ENCODE results near the gene CERT1.

Gene CERT1

DNA sequence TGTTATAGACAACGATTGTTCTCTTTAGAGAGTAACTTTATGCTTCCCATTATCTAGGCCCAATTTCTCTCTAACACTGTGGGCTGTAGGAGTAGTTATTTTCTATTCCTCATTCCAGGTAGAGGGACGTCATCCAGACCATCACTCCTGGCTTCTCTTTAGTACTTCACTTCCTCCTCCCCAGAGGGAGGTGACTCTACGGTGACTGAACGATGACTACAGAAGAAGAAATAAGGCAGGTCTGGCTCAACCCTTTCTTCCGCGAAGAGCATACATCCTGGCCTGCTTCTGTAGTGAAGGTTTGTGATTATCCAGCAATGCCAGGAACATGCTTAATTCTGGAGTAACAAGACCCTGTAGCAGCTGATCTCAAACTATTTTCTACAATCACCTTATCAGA lies 123.6 kb downstream of the CERT1 start:
- no peak for DNase-seq

DNA sequence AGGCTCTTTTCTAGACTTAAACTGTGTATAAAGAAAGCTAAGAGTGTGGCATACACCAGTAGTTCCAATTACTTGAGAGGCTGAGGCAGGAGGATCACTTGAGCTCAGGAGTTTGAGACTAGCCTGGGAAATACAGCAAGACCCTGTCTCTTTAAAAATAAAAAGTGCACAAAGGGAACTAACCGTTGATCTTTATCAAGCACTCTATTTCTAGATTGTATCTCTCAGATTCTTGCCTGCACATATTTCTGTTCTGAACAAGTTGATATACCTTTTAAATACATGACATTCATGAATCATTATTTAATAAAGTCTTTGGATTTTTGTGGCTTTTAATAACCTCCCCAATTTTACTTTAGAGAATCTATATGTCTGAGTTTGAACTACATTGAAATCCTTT lies 127.2 kb downstream of the CERT1 start:
- no peak for DNase-seq

DNA sequence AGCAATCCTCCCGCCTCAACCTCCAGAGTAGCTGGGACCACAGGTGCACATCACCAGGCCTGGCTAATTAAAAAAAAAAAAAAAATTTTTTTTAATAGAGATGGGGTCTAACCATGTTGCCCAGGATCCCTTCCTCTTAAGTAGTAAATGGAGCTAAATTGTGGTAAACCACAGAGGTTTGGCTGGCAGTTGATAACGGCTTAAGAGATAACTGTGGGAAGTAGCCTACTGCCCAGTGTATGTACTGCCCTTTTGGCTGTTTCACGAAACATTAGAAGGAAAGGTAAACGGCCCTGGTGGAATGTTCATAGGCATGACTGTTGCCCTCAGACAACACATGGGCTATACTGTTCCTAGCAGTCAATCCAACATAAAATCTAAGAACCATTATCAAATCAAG lies 130.0 kb downstream of the CERT1 start:
- no peak for DNase-seq

DNA sequence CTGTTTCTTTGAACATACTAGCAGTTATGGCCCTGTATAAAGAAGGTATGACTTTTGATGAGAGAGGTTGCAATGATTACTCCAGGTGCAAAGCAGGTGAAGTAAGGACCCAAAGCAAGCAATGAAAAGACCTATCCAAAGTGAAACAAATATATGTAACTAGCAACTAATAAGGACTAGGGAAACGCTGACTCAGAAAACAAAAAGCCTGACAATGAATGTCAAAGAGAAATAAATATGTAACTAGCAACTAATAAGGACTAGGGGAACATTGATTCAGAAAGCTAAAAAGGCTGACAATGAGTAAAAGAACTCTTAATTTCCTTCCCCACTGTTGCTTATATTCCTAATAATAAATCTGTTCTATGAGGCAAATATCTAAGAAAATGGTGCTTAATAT lies 131.3 kb downstream of the CERT1 start:
- no peak for DNase-seq

DNA sequence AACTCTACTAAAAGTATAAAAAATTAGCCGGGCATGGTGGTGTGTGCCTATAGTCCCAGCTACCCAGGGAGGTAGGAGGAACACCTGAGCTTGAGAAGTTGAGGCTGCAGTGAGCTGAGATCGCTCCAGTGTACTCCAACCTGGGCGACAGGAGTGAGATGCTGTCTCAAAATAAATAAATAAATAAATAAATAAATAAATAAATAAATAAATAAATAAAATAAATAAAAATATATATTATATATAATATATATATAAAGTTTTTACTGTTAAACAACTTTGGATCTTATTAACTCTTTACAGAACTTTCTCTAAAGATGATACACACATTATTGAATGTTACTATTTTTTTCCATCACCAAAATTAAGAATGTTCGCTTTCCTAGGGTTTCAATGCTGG lies 136.0 kb downstream of the CERT1 start:
- DNase-seq, result no peak

DNA sequence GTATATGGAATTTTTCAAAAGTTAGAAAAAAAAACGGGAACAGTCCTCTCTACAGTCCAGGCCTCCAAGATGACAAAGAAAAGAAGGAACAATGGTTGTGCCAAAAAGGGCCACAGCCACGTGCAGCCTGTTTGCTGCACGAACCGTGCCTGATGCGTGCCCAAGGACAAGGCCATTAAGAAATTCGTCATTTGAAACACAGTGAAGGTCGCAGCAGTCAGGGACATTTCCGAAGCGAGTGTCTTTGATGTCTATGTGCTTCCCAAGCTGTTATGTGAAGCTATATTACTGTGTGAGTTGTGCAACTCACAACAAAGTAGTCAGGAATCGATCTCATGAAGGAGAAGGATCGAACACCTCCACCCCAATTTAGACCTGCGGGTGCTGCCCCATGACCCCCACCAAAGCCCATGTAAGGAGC lies 137.0 kb downstream of the CERT1 start:
- no peak for DNase-seq

DNA sequence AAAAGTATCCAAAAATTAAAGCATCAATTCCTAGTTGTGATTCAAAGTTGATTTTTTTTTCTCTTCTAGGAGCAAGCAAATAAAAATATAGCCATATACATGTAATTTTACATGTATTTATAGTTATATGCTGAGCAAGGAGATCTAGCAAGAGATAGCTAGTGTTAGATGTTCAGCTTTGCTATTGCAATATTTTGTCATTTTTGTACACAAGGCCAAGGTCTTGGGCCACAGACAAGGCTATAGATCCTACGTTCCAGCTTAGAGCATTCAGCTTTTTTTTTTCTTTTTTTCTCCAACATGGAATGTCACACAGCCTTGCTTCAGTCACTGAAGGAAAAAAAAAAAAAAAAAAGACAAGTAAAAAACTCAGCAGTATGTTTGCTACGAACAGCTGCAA lies 137.6 kb downstream of the CERT1 start:
- no peak for DNase-seq

DNA sequence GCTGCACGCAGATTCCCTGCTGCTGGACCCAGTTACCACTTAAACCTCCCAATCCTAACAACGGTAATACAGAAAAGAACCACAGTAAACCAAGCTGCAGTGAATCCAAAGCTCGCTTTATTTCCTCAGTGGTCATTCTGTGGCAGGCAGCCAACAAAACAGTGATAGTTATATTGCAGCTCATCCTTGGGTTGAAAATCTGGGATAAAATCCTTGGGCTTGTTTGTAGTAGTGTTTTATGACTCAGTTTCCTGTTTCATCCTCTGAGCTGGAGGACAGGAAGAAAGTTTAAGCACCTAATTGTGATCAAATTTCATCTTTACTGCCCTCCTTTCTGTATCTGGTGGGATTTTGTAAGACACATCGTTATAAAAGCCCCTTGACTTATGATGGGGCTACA lies 143.0 kb downstream of the CERT1 start:
- DNase-seq, result no peak

DNA sequence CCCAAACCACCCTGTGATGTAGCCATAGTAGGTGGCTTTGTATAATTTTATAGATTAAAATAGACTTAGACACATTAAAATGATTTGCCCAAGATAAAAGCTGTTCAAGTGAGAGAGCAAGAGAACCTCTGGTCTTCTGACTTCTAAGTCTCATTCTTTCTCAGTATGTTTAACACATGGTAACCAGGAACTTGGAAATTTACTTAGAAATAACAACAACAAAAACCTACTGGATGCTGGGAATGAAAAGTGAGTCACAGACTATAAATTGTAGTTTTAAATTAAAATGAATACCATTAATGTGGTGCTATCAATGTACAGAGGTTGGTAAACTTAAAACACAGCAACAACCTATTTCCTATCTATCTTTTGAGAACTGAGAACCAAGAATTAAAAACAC lies 144.0 kb downstream of the CERT1 start:
- no peak for DNase-seq

DNA sequence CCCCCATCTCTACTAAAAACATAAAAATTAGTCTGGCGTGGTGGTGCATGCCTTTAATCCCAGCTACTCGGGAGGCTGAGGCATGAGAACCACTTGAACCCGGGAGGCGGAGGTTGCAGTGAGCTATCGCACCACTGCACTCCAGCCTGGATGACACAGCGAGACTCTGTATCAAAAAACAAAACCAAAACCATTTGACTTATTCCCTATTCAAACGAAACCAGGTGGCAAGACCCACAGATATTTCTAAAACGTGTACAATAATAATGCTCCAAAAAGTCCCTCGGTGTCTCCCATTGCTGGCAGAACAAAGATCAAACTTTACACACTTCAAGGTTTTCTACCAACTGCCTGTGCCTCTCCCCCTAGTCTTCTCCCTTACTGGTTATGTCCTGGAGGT lies 144.6 kb downstream of the CERT1 start:
- no peak for DNase-seq

DNA sequence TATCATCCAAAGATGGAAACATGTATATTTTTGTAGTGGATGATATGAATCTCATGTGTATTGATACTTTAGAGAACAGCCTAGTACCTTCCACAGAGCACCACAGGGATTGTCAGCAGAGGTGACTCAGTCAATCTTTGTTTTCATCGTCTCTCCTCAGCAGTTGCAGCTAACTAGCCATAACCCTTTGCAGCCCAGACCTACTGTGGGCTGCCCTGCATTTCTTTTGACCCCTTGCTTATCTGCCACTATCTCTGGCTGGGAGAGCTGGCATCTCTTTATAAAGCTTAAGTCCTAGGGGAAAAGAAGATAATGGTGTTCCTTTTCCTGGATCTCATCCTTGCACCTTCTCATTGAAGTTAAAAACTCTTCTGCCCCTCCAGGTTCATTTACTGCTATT lies 145.7 kb downstream of the CERT1 start:
- DNase-seq, result no peak

DNA sequence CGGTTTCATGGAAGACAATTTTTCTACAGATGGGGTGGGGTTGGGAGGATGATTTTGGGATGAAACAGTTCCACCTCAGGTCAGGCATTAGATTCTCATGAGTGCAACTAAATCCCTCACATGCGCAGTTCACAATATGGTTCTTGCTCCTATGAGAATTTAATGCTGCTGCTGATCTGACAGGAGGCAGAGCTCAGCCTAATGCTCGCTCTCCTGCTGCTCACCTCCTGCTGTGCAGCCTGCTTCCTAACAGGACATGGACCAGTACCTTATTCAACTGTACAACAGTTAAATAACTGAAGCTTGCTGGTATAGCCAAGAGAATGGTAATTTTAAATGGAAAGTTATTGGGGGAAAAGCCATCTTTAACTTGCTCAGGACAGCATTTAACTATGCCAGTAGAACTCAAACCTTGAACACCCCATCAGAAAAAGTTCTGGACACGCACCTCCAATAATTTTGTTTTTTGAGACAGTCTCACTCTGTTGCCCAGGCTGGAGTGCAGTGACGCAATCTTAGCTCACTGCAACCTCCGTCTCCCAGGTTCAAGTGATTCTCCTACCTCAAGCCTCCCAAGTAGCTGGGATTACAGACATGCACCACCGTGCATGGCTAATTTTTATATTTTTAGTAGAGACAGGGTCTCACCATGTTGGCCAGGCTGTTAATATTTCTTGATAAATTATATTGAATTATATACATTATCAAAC lies 146.7 kb downstream of the CERT1 start:
- DNase-seq, result no peak

DNA sequence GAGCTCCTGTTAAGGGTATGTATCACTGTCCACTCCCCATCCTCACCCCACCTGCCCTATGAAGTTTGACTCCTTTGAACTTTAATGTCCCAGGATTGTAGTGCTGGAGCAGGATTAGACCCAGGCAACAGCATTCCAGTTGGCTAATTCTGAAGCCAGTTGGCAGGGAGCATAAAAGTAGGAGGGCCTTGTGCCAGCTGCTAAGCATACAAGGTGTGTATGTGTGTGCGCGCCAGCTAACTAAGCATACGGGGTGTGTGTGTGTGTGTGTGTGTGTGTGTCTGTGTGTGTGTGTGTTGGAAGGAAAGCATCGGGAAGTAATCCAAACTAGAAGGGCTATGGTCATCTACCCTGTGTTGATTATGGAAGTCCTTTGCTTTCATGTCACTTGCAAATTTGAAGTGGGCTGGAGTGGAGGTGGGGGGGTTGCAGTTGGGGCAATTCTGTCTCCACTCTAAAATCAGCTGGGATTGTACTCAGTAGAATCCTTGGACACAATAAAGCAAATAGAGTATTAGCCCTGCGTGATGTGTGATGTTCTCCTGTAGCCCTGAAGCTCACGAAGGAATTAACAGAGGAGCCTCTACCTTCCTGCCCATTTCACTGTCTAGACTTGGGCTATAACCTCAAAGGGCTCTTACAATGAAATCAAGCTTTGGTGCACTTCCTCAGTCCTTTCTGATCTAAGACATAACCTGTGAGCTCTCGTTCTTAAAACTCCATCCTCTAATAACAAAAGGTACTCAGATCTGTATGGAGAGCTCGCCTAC lies 147.5 kb downstream of the CERT1 start:
- DNase-seq, result no peak

DNA sequence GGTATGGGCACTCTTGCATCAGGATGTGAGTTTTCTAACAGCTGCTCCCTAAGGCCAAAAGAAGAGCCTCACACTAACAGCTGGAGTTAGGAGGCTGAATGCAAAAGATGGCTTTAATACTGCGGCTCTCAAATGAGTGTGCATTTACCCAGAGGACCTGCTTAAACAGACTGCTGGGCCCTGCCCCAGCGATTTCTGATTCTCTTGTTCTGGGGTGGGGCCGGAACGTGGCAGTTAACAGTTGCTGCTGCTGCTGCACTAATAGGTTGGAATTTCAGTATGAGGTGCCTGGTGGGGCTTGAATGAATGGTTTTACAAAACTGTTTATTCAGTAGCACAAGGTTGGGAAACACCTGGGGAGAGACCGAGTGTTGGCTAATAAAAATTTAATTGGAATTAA lies 148.3 kb downstream of the CERT1 start:
- no peak for DNase-seq

DNA sequence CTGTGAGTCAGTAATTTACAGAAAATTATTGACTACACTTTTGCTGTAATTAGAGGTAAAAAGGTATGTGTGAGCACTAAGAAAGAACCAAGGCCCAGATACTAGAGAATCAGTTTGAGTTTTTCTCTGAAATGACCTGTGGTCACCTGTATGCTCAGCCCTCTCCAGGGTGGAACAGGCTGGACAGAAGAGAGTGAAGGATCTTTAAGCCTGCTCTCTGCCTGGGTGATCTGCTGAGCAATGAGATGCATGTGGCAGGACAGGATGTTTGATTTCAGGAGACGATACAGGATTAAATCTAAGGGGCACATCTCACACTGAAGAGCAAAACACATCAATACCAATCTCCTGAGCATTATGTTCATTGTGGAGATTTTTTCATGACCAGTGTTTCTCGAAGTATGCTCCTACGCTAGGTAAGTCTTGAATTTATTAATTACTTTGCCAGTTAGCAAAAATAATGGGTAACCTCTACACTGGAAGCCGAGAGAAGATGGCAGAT lies 148.9 kb downstream of the CERT1 start:
- no peak for DNase-seq

DNA sequence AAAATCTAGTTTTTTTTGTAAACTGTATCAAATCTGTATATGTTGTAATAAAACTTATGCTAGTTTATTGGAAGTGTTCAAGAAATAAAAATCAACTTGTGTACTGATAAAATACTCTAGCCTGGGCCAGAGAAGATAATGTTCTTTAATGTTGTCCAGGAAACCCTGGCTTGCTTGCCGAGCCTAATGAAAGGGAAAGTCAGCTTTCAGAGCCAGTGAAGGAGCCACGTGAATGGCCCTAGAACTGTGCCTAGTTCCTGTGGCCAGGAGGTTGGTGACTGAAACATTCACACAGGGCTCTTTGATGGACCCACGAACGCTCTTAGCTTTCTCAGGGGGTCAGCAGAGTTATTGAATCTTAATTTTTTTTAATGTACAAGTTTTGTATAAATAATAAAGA lies 150.1 kb downstream of the CERT1 start:
- no peak for DNase-seq

DNA sequence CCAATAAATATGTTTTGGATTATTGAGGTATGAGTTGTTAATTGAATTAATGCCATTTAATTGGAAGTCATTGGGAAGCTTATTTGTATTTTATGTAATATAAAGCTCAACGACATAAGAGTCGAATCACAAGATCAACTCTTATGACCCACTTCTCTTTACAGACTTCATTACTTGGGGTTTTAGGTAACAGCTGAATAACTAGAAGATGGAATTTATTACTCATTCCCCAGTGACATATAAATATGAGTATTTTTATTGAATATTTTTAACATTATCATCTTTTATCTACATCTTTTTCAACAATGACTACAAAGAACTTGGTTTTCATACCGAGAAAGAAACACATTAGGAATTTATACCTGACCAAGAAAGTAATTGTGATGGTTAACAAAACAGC lies 153.3 kb downstream of the CERT1 start:
- no peak for DNase-seq

DNA sequence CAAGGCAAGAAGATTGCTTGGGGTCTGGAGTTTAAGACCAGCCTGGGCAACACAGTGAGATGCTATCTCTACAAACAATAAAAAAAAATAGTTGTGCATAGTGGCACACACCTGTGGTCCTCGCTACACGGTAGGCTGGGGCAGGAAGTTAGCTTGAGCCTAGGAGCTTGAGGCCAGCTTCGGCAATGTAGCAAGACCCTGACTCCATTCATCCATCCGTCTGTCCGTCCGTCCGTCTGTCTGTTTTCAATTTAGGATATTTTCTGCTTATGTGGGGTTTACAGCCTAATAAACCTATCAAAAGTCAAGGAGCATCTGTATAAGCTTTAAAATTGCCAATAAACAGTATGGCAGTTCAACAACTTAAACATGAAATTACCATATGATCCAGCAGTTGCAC lies 154.7 kb downstream of the CERT1 start:
- DNase-seq, result no peak

DNA sequence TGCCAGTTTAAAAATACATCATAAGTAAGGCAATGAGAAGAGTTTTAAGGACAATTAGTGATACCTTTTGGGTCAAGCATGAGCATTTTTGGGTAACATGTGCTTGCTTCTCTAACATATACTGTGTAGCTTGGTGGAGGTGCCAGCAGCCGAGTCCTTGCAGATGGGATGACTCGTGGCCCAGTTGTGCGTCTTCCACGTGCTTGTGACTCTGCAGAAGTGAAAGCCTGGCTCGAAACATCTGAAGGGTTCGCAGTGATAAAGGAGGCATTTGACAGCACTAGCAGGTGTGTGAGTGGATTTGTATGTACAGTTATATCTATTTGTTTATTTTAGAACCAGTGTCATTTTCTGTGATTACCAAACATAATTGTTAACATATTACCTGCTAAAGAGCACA lies 156.2 kb downstream of the CERT1 start:
- no peak for DNase-seq

DNA sequence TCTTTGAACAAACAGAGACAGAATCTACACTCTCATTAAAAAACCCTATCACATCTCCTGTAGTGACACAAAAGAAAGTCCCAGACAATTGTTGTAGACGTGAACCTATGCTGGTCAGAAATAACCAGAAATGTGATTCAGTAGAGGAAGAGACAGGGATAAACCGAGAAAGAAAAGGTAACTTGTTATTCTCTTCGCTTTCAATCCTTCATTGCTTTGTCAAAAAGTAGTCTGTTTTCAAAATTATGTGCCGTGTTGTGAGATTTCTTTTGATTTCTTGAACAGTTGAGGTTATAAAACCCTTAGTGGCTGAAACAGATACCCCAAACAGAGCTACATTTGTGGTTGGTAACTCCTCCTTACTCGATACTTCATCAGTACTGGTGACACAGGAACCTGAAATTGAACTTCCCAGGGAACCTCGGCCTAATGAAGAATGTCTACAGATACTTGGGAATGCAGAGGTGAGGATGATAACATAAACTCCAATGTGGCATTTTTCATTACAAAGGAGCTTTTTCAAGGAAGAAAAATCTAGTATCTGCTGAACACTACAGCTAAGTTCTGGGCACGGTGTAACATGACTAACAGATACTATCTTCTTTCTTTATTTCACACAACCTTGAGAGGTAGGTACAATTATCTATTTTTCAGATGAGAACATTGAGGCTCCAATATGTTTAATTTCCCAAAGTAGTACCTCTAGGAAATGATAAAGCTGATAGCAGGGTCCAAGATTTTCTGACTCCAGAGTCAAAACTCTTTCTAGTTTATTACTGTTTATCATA lies 160.1 kb downstream of the CERT1 start:
- no peak for DNase-seq

DNA sequence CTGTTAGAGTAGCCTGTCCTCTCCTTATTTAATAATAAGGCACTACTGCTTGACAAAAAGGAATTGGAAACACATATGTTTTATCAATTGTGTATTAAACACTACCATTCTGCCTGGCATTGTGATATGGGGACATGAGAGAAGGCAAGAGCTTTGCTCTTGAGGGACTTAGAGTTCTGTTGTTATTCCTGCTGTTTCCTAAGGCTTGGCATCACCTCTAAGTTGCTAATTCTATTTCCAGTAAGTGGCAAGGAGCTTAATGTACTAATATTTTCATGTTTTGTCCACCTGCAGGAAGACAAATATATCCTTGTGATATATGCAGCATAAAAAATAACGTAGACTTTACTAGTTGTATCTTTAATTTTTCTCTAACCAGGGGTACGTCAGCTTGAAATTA lies 161.8 kb downstream of the CERT1 start:
- no peak for DNase-seq

DNA sequence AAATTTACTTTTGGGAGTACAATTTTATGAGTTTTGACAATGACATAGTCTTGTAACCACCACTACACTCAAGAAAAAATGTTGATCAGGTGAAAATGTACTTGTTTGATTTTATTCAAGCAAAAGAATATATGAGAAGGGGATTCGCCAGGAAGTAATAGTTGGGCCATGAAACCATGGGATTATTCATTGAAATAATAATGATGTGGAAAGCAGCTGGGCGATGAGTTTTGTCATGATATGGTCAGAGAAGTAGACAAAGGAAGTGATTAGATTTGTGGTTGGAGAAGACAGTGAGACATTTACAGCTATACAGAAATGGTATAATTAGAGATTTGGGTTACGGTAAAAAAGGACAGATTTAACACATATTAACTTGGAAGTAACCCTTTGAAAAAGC lies 163.2 kb downstream of the CERT1 start:
- DNase-seq, result no peak

DNA sequence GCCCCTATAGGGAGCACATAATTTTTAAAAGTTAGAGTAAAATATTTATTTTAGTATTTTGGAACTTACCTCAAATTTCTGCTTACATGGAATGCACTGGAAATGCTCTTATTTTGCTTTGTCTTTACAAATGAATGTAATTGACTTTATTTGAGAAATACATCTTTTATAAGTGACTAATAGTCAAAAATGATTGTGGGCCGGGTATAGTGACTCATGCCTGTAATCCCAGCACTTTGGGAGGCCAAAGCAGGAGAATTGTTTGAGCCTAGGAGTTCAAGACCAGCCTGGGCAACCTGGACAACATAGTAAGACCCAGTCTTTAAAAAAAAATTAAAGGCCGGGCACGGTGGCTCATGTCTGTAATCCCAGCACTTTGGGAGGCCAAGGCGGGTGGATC lies 168.6 kb downstream of the CERT1 start:
- DNase-seq, result no peak

DNA sequence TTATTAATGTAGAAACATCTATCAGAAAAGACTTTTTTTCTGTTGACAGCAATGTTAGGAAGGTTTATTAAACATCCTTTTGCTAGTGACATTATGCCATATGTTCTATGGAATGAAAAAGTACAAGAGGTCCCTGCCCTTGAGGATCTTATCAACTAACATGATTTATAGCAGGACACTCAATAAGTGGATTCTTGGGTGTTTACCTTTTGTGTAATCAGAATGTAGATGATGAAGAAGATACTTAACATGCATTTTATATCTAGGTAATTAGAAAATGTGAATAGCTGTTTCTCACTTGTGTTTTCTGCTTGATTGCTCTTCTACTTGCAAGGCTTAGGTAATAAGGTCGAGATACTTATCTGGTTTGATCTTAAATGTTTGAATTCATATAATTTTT lies 169.5 kb downstream of the CERT1 start:
- no peak for DNase-seq

All from NCI-H226 (cell line).